HEK293 (cell line): Measurements from ENCODE around the gene ERMARD.

ENCODE experiments used
- GFI1B ChIP-seq: fragments of 450-650 bp; formaldehyde crosslinking; IDR thresholded peaks from 2 replicates; pipeline ENCODE4 v1.5.1; 2016; ENCODE audit warnings: missing biosample characterization, missing genetic modification characterization
- IKZF3 ChIP-seq: fragments of 450-650 bp; IDR thresholded peaks from 2 replicates; pipeline ENCODE4 v1.5.0; 2018; ENCODE audit warnings: missing biosample characterization, mild to moderate bottlenecking, missing genetic modification characterization, moderate library complexity
- KLF10 ChIP-seq: fragments of 450-650 bp; IDR thresholded peaks from 2 replicates; pipeline ENCODE4 v1.5.1; 2018; ENCODE audit warnings: missing biosample characterization, mild to moderate bottlenecking, missing genetic modification characterization
- KLF8 ChIP-seq: fragments of 450-650 bp; formaldehyde crosslinking; IDR thresholded peaks from 2 replicates; pipeline ENCODE4 v1.5.1; 2016; ENCODE audit warnings: missing biosample characterization, missing genetic modification characterization
- SCRT2 ChIP-seq: fragments of 450-650 bp; formaldehyde crosslinking; IDR thresholded peaks from 2 replicates; pipeline ENCODE4 v1.5.1; 2016; ENCODE audit warnings: missing biosample characterization, missing genetic modification characterization
- SP7 ChIP-seq: fragments of 450-650 bp; formaldehyde crosslinking; IDR thresholded peaks from 2 replicates; pipeline ENCODE4 v1.5.1; 2016; ENCODE audit warnings: missing biosample characterization, missing genetic modification characterization
- YY2 ChIP-seq: fragments of 450-650 bp; formaldehyde crosslinking; IDR thresholded peaks from 2 replicates; pipeline ENCODE4 v1.5.1; 2016; ENCODE audit warnings: missing biosample characterization, missing genetic modification characterization
- ZNF112 ChIP-seq: fragments of 450-650 bp; formaldehyde crosslinking; IDR thresholded peaks from 2 replicates; pipeline ENCODE4 v1.5.0; 2017; ENCODE audit warnings: missing biosample characterization, missing genetic modification characterization
- ZNF174 ChIP-seq: fragments of 450-650 bp; formaldehyde crosslinking; IDR thresholded peaks from 2 replicates; pipeline ENCODE4 v1.5.0; 2017; ENCODE audit warnings: missing biosample characterization, mild to moderate bottlenecking, missing genetic modification characterization
- ZNF248 ChIP-seq: fragments of 450-650 bp; formaldehyde crosslinking; IDR thresholded peaks from 2 replicates; pipeline ENCODE4 v1.5.1; 2017; ENCODE audit warnings: missing biosample characterization, missing genetic modification characterization
- ZNF341 ChIP-seq: fragments of 450-650 bp; formaldehyde crosslinking; IDR thresholded peaks from 2 replicates; pipeline ENCODE4; 2016; ENCODE audit warnings: low read depth, missing biosample characterization, missing genetic modification characterization
- ZNF391 ChIP-seq: fragments of 450-650 bp; formaldehyde crosslinking; IDR thresholded peaks from 2 replicates; pipeline ENCODE4 v1.5.1; 2016; ENCODE audit warnings: low read depth, missing biosample characterization, missing genetic modification characterization, borderline replicate concordance
- ZNF404 ChIP-seq: fragments of 450-650 bp; formaldehyde crosslinking; IDR thresholded peaks from 2 replicates; pipeline ENCODE4 v1.5.1; 2017; ENCODE audit warnings: missing biosample characterization, missing genetic modification characterization
- ZNF426 ChIP-seq: fragments of 450-650 bp; formaldehyde crosslinking; IDR thresholded peaks from 2 replicates; pipeline ENCODE4 v1.5.1; 2017; ENCODE audit warnings: missing biosample characterization, missing genetic modification characterization, mild to moderate bottlenecking, inconsistent platforms, moderate library complexity
- ZNF561 ChIP-seq: fragments of 450-650 bp; IDR thresholded peaks from 2 replicates; pipeline ENCODE4 v1.5.1; 2018; ENCODE audit warnings: missing biosample characterization, missing genetic modification characterization, borderline replicate concordance
- ZNF610 ChIP-seq: fragments of 450-650 bp; formaldehyde crosslinking; IDR thresholded peaks from 2 replicates; pipeline ENCODE4 v1.5.1; 2016; ENCODE audit warnings: missing biosample characterization, missing genetic modification characterization, borderline replicate concordance
- ZNF660 ChIP-seq: fragments of 450-650 bp; IDR thresholded peaks from 2 replicates; pipeline ENCODE4 v1.5.1; 2018; ENCODE audit warnings: missing biosample characterization, mild to moderate bottlenecking, missing genetic modification characterization
- ZNF707 ChIP-seq: fragments of 450-650 bp; formaldehyde crosslinking; IDR thresholded peaks from 2 replicates; pipeline ENCODE4 v1.5.1; 2016; ENCODE audit warnings: missing biosample characterization, missing genetic modification characterization
- ZNF830 ChIP-seq: fragments of 450-650 bp; IDR thresholded peaks from 2 replicates; pipeline ENCODE4 v1.5.0; 2018; ENCODE audit warnings: missing biosample characterization, missing genetic modification characterization, low read depth, mild to moderate bottlenecking, moderate library complexity
- TF ChIP-seq, protein P1 (sequence below): fragments of 450-650 bp; formaldehyde crosslinking; IDR thresholded peaks from 2 replicates; pipeline ENCODE4 v1.5.1; 2016; ENCODE audit warnings: missing biosample characterization, missing genetic modification characterization
- TF ChIP-seq, protein P2 (sequence below): fragments of 450-650 bp; formaldehyde crosslinking; IDR thresholded peaks from 2 replicates; pipeline ENCODE4 v1.5.1; 2016; ENCODE audit warnings: missing biosample characterization, missing genetic modification characterization
- TF ChIP-seq, protein P3 (sequence below): fragments of 450-650 bp; formaldehyde crosslinking; IDR thresholded peaks from 2 replicates; pipeline ENCODE4 v1.5.1; 2017; ENCODE audit warnings: missing biosample characterization, missing genetic modification characterization
- TF ChIP-seq, protein P4 (sequence below): fragments of 450-650 bp; IDR thresholded peaks from 2 replicates; pipeline ENCODE4 v1.5.1; 2018; ENCODE audit warnings: missing biosample characterization, missing genetic modification characterization
- TF ChIP-seq, protein P5 (sequence below): fragments of 450-650 bp; formaldehyde crosslinking; IDR thresholded peaks from 2 replicates; pipeline ENCODE4 v1.5.1; 2016; ENCODE audit warnings: missing biosample characterization, missing genetic modification characterization
- TF ChIP-seq, protein P6 (sequence below): fragments of 450-650 bp; formaldehyde crosslinking; IDR thresholded peaks from 2 replicates; pipeline ENCODE4 v1.5.1; 2017; ENCODE audit warnings: missing biosample characterization, missing genetic modification characterization
- TF ChIP-seq, protein P7 (sequence below): fragments of 450-650 bp; formaldehyde crosslinking; IDR thresholded peaks from 2 replicates; pipeline ENCODE4 v1.5.1; 2016; ENCODE audit warnings: missing biosample characterization, missing genetic modification characterization

The ERMARD gene

DNA sequence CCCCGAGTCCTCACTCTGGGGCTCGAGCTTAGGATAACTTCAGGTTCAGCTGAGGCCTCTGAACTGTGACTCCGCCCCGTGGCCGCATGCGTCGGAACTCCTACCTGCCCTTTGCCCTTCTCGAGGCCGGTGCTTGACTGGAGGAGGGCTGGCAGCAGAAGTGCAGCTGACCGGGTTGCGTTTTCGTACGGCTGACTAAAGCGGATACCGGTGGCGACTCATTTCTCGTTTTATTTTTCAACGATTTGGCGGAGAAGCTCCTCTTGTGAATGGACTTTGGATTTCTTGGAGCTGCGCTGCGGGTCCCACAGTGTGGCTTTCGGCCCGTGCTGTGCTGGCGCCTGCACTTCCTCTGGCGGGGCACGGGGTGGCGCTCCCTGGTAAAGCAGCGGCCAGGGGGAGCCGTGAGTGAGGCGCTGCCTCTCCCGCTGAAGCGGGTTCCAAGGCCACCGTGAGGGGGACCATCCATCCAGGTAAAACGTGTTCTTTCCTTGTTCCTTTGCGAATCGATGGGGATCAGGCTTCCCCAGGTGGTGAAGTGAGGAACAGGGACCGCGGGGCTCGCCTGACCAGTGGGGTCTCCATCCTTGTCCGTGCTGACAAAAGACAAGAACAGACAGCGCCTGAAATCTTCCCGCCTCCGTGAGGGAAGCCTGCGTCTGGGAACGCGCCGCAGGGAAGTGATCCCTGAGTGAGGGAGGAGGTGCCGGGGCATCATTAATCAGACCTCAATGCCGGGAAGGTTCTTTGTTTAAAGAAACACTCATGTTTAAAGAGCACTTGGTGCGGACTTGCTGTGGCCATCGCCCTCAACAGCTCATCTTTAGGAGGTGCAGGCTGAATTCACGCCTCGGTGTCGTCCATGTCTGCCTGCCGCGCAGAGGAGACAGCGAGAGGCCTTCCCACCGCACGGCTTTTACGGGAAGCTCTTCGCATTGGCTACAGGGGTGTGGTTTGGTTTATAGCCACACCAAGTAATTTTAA is 38.8 kb downstream of the ERMARD start (continued):
- TF ChIP-seq ZNF426 (tag by site-specific recombination) (no peak), IKZF3 (tag by site-specific recombination) (peak; percentile 92), ZNF174 (tag by site-specific recombination) (no peak), SP7 (tag by site-specific recombination) (peak; percentile 61), ZNF707 (tag by site-specific recombination) (no peak), KLF10 (peak; percentile 19; the same call in 1 of the 2 replicates), ZNF561 (tag by site-specific recombination) (0 out of 2 replicates have a peak, but pooled peaks have one; percentile 19), ZNF610 (tag by site-specific recombination) (0 out of 2 replicates have a peak, but pooled peaks have one; percentile 52), KLF8 (tag by site-specific recombination) (no peak), SCRT2 (tag by site-specific recombination) (0 out of 2 replicates have a peak, but pooled peaks have one; percentile 27), ZNF341 (tag by site-specific recombination) (no peak; the same call in none of the 2 replicates), ZNF660 (0 out of 2 replicates have a peak, but pooled peaks have one; percentile 29), GFI1B (tag by site-specific recombination) (no peak), YY2 (tag by site-specific recombination) (0 out of 2 replicates have a peak, but pooled peaks have one; percentile 22), ZNF248 (tag by site-specific recombination) (no peak), ZNF391 (no peak), ZNF404 (tag by site-specific recombination) (no peak), ZNF112 (tag by site-specific recombination) (no peak), ZNF830 (tag by site-specific recombination) (no peak)
- TF ChIP-seq, protein P1, sequence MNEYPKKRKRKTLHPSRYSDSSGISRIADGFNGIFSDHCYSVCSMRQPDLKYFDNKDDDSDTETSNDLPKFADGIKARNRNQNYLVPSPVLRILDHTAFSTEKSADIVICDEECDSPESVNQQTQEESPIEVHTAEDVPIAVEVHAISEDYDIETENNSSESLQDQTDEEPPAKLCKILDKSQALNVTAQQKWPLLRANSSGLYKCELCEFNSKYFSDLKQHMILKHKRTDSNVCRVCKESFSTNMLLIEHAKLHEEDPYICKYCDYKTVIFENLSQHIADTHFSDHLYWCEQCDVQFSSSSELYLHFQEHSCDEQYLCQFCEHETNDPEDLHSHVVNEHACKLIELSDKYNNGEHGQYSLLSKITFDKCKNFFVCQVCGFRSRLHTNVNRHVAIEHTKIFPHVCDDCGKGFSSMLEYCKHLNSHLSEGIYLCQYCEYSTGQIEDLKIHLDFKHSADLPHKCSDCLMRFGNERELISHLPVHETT (tag by site-specific recombination), result peak; percentile 60; the same call in 1 of the 2 replicates
- TF ChIP-seq, protein P2, sequence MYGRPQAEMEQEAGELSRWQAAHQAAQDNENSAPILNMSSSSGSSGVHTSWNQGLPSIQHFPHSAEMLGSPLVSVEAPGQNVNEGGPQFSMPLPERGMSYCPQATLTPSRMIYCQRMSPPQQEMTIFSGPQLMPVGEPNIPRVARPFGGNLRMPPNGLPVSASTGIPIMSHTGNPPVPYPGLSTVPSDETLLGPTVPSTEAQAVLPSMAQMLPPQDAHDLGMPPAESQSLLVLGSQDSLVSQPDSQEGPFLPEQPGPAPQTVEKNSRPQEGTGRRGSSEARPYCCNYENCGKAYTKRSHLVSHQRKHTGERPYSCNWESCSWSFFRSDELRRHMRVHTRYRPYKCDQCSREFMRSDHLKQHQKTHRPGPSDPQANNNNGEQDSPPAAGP (tag by site-specific recombination), result no peak
- TF ChIP-seq, protein P3, sequence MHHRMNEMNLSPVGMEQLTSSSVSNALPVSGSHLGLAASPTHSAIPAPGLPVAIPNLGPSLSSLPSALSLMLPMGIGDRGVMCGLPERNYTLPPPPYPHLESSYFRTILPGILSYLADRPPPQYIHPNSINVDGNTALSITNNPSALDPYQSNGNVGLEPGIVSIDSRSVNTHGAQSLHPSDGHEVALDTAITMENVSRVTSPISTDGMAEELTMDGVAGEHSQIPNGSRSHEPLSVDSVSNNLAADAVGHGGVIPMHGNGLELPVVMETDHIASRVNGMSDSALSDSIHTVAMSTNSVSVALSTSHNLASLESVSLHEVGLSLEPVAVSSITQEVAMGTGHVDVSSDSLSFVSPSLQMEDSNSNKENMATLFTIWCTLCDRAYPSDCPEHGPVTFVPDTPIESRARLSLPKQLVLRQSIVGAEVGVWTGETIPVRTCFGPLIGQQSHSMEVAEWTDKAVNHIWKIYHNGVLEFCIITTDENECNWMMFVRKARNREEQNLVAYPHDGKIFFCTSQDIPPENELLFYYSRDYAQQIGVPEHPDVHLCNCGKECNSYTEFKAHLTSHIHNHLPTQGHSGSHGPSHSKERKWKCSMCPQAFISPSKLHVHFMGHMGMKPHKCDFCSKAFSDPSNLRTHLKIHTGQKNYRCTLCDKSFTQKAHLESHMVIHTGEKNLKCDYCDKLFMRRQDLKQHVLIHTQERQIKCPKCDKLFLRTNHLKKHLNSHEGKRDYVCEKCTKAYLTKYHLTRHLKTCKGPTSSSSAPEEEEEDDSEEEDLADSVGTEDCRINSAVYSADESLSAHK, result 0 out of 2 replicates have a peak, but pooled peaks have one; percentile 8
- TF ChIP-seq, protein P4, sequence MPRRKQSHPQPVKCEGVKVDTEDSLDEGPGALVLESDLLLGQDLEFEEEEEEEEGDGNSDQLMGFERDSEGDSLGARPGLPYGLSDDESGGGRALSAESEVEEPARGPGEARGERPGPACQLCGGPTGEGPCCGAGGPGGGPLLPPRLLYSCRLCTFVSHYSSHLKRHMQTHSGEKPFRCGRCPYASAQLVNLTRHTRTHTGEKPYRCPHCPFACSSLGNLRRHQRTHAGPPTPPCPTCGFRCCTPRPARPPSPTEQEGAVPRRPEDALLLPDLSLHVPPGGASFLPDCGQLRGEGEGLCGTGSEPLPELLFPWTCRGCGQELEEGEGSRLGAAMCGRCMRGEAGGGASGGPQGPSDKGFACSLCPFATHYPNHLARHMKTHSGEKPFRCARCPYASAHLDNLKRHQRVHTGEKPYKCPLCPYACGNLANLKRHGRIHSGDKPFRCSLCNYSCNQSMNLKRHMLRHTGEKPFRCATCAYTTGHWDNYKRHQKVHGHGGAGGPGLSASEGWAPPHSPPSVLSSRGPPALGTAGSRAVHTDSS (tag by site-specific recombination), result no peak
- TF ChIP-seq, protein P5, sequence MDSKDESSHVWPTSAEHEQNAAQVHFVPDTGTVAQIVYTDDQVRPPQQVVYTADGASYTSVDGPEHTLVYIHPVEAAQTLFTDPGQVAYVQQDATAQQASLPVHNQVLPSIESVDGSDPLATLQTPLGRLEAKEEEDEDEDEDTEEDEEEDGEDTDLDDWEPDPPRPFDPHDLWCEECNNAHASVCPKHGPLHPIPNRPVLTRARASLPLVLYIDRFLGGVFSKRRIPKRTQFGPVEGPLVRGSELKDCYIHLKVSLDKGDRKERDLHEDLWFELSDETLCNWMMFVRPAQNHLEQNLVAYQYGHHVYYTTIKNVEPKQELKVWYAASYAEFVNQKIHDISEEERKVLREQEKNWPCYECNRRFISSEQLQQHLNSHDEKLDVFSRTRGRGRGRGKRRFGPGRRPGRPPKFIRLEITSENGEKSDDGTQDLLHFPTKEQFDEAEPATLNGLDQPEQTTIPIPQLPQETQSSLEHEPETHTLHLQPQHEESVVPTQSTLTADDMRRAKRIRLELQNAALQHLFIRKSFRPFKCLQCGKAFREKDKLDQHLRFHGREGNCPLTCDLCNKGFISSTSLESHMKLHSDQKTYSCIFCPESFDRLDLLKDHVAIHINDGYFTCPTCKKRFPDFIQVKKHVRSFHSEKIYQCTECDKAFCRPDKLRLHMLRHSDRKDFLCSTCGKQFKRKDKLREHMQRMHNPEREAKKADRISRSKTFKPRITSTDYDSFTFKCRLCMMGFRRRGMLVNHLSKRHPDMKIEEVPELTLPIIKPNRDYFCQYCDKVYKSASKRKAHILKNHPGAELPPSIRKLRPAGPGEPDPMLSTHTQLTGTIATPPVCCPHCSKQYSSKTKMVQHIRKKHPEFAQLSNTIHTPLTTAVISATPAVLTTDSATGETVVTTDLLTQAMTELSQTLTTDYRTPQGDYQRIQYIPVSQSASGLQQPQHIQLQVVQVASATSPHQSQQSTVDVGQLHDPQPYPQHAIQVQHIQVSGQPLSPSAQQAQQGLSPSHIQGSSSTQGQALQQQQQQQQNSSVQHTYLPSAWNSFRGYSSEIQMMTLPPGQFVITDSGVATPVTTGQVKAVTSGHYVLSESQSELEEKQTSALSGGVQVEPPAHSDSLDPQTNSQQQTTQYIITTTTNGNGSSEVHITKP (tag by site-specific recombination), result peak; percentile 97
- TF ChIP-seq, protein P6, sequence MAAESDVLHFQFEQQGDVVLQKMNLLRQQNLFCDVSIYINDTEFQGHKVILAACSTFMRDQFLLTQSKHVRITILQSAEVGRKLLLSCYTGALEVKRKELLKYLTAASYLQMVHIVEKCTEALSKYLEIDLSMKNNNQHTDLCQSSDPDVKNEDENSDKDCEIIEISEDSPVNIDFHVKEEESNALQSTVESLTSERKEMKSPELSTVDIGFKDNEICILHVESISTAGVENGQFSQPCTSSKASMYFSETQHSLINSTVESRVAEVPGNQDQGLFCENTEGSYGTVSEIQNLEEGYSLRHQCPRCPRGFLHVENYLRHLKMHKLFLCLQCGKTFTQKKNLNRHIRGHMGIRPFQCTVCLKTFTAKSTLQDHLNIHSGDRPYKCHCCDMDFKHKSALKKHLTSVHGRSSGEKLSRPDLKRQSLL, result no peak
- TF ChIP-seq, protein P7, sequence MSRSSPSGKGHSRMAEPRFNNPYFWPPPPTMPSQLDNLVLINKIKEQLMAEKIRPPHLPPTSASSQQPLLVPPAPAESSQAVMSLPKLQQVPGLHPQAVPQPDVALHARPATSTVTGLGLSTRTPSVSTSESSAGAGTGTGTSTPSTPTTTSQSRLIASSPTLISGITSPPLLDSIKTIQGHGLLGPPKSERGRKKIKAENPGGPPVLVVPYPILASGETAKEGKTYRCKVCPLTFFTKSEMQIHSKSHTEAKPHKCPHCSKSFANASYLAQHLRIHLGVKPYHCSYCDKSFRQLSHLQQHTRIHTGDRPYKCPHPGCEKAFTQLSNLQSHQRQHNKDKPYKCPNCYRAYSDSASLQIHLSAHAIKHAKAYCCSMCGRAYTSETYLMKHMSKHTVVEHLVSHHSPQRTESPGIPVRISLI (tag by site-specific recombination), result no peak
